Measurements from ENCODE around the gene CA10.

The CA10 gene

GRCh38 chr17:51743477-51743876 lies 415.0 kb downstream of the CA10 start:
- H3K4me3 Mint-ChIP-seq: no peak overlapping the region
- H3K9me3 Mint-ChIP-seq: no peaks in the 10 kb centered on the region
- no peak overlapping the region for H3K27ac Mint-ChIP-seq
- H3K27me3 Mint-ChIP-seq: peaks cover 3% of the 10 kb centered on the region
- H3K4me1 Mint-ChIP-seq: no peaks in the 10 kb centered on the region
- no peaks in the 10 kb centered on the region for H3K36me3 Mint-ChIP-seq

GRCh38 chr17:51742571-51742970 lies 415.9 kb downstream of the CA10 start:
- Mint-ChIP-seq H3K27me3 (peaks cover 3% of the 10 kb centered on the region), H3K27ac (no peak overlapping the region), H3K36me3 (no peaks in the 10 kb centered on the region), H3K4me1 (no peaks in the 10 kb centered on the region), H3K9me3 (no peaks in the 10 kb centered on the region), H3K4me3 (no peak overlapping the region)

GRCh38 chr17:51741458-51741857 lies 417.1 kb downstream of the CA10 start:
- no peaks in the 10 kb centered on the region for H3K4me1 Mint-ChIP-seq
- no peaks in the 10 kb centered on the region for H3K36me3 Mint-ChIP-seq
- H3K9me3 Mint-ChIP-seq: no peaks in the 10 kb centered on the region
- no peak overlapping the region for H3K27ac Mint-ChIP-seq
- H3K27me3 Mint-ChIP-seq: peaks cover 3% of the 10 kb centered on the region
- H3K4me3 Mint-ChIP-seq: no peak overlapping the region

- H3K27me3 Mint-ChIP-seq: peaks cover 3% of the 10 kb centered on the region
- H3K4me3 Mint-ChIP-seq: no peak overlapping the region
- H3K9me3 Mint-ChIP-seq: no peaks in the 10 kb centered on the region
- no peaks in the 10 kb centered on the region for H3K4me1 Mint-ChIP-seq
- H3K27ac Mint-ChIP-seq: no peak overlapping the region
- H3K36me3 Mint-ChIP-seq: no peaks in the 10 kb centered on the region
Observed at GRCh38 chr17:51740531-51740930, 418.0 kb downstream of the CA10 start.

- H3K4me1 Mint-ChIP-seq: no peaks in the 10 kb centered on the region
- H3K4me3 Mint-ChIP-seq: no peak overlapping the region
- no peaks in the 10 kb centered on the region for H3K9me3 Mint-ChIP-seq
- H3K27ac Mint-ChIP-seq: no peak overlapping the region
- H3K36me3 Mint-ChIP-seq: no peaks in the 10 kb centered on the region
- peaks cover 5% of the 10 kb centered on the region for H3K27me3 Mint-ChIP-seq
Observed at GRCh38 chr17:51739245-51739886, 419.1 kb downstream of the CA10 start.

GRCh38 chr17:51736356-51736755 lies 422.2 kb downstream of the CA10 start:
- H3K9me3 Mint-ChIP-seq: no peaks in the 10 kb centered on the region
- H3K27ac Mint-ChIP-seq: no peak overlapping the region
- no peak overlapping the region for H3K4me3 Mint-ChIP-seq
- no peaks in the 10 kb centered on the region for H3K4me1 Mint-ChIP-seq
- H3K36me3 Mint-ChIP-seq: no peaks in the 10 kb centered on the region
- peaks cover 10% of the 10 kb centered on the region for H3K27me3 Mint-ChIP-seq

GRCh38 chr17:51734976-51735375 lies 423.5 kb downstream of the CA10 start:
- H3K27ac Mint-ChIP-seq: no peak overlapping the region
- H3K4me1 Mint-ChIP-seq: no peaks in the 10 kb centered on the region
- peaks cover 9% of the 10 kb centered on the region for H3K27me3 Mint-ChIP-seq
- no peaks in the 10 kb centered on the region for H3K36me3 Mint-ChIP-seq
- no peaks in the 10 kb centered on the region for H3K9me3 Mint-ChIP-seq
- no peak overlapping the region for H3K4me3 Mint-ChIP-seq

GRCh38 chr17:51734462-51734861 lies 424.1 kb downstream of the CA10 start:
- no peak overlapping the region for H3K27ac Mint-ChIP-seq
- H3K36me3 Mint-ChIP-seq: no peaks in the 10 kb centered on the region
- peaks cover 9% of the 10 kb centered on the region for H3K27me3 Mint-ChIP-seq
- H3K4me3 Mint-ChIP-seq: no peak overlapping the region
- no peaks in the 10 kb centered on the region for H3K4me1 Mint-ChIP-seq
- no peaks in the 10 kb centered on the region for H3K9me3 Mint-ChIP-seq

GRCh38 chr17:51733166-51733565 lies 425.3 kb downstream of the CA10 start:
- Mint-ChIP-seq H3K27ac (no peak overlapping the region), H3K9me3 (no peaks in the 10 kb centered on the region), H3K36me3 (no peaks in the 10 kb centered on the region), H3K4me3 (no peak overlapping the region), H3K27me3 (peaks cover 9% of the 10 kb centered on the region), H3K4me1 (no peaks in the 10 kb centered on the region)

GRCh38 chr17:51731941-51732722 lies 426.4 kb downstream of the CA10 start:
- H3K4me3 Mint-ChIP-seq: no peak overlapping the region
- no peak overlapping the region for H3K27ac Mint-ChIP-seq
- no peaks in the 10 kb centered on the region for H3K36me3 Mint-ChIP-seq
- peaks cover 9% of the 10 kb centered on the region for H3K27me3 Mint-ChIP-seq
- no peaks in the 10 kb centered on the region for H3K9me3 Mint-ChIP-seq
- H3K4me1 Mint-ChIP-seq: no peaks in the 10 kb centered on the region

- Mint-ChIP-seq H3K27me3 (peaks cover 9% of the 10 kb centered on the region), H3K36me3 (no peaks in the 10 kb centered on the region), H3K4me3 (no peak overlapping the region), H3K27ac (no peak overlapping the region), H3K9me3 (no peaks in the 10 kb centered on the region), H3K4me1 (no peaks in the 10 kb centered on the region)
Observed at GRCh38 chr17:51730303-51731050, 428.0 kb downstream of the CA10 start.

GRCh38 chr17:51725185-51725584 lies 433.3 kb downstream of the CA10 start:
- no peaks in the 10 kb centered on the region for H3K27me3 Mint-ChIP-seq
- no peaks in the 10 kb centered on the region for H3K4me1 Mint-ChIP-seq
- no peak overlapping the region for H3K27ac Mint-ChIP-seq
- no peaks in the 10 kb centered on the region for H3K36me3 Mint-ChIP-seq
- H3K9me3 Mint-ChIP-seq: no peaks in the 10 kb centered on the region
- no peak overlapping the region for H3K4me3 Mint-ChIP-seq

- Mint-ChIP-seq H3K4me1 (no peaks in the 10 kb centered on the region), H3K27me3 (no peaks in the 10 kb centered on the region), H3K9me3 (no peaks in the 10 kb centered on the region), H3K4me3 (no peak overlapping the region), H3K36me3 (no peaks in the 10 kb centered on the region), H3K27ac (no peak overlapping the region)
Observed at GRCh38 chr17:51724043-51724580, 434.4 kb downstream of the CA10 start.

- Mint-ChIP-seq H3K4me1 (no peaks in the 10 kb centered on the region), H3K27me3 (peaks cover 2% of the 10 kb centered on the region), H3K4me3 (no peak overlapping the region), H3K27ac (no peak overlapping the region), H3K9me3 (no peaks in the 10 kb centered on the region), H3K36me3 (no peaks in the 10 kb centered on the region)
Observed at GRCh38 chr17:51722994-51723393, 435.5 kb downstream of the CA10 start.

GRCh38 chr17:51721730-51722129 lies 436.8 kb downstream of the CA10 start:
- peaks cover 4% of the 10 kb centered on the region for H3K27me3 Mint-ChIP-seq
- no peak overlapping the region for H3K27ac Mint-ChIP-seq
- no peaks in the 10 kb centered on the region for H3K36me3 Mint-ChIP-seq
- H3K9me3 Mint-ChIP-seq: no peaks in the 10 kb centered on the region
- H3K4me3 Mint-ChIP-seq: no peak overlapping the region
- H3K4me1 Mint-ChIP-seq: no peaks in the 10 kb centered on the region

GRCh38 chr17:51720439-51720838 lies 438.1 kb downstream of the CA10 start:
- no peak overlapping the region for H3K4me3 Mint-ChIP-seq
- H3K27ac Mint-ChIP-seq: no peak overlapping the region
- no peaks in the 10 kb centered on the region for H3K36me3 Mint-ChIP-seq
- H3K4me1 Mint-ChIP-seq: no peaks in the 10 kb centered on the region
- peaks cover 4% of the 10 kb centered on the region for H3K27me3 Mint-ChIP-seq
- no peaks in the 10 kb centered on the region for H3K9me3 Mint-ChIP-seq
